ENCODE data around the gene NME8.

GRCh38 chr7:37826825-37827224, 21.6 kb upstream of the NME8 start:
- TF ChIP-seq, protein P1, sequence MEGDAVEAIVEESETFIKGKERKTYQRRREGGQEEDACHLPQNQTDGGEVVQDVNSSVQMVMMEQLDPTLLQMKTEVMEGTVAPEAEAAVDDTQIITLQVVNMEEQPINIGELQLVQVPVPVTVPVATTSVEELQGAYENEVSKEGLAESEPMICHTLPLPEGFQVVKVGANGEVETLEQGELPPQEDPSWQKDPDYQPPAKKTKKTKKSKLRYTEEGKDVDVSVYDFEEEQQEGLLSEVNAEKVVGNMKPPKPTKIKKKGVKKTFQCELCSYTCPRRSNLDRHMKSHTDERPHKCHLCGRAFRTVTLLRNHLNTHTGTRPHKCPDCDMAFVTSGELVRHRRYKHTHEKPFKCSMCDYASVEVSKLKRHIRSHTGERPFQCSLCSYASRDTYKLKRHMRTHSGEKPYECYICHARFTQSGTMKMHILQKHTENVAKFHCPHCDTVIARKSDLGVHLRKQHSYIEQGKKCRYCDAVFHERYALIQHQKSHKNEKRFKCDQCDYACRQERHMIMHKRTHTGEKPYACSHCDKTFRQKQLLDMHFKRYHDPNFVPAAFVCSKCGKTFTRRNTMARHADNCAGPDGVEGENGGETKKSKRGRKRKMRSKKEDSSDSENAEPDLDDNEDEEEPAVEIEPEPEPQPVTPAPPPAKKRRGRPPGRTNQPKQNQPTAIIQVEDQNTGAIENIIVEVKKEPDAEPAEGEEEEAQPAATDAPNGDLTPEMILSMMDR (IDR thresholded peaks at IDR 0.05; ENCODE audit: low read length) = no peak
- no peak for TF ChIP-seq EZH2 (optimal IDR thresholded peaks at IDR 0.05; ENCODE audit: low read depth, low read length)
